GM06990 (cell line): Measurements from ENCODE around the gene GARIN5A.

Source experiments
- DNase-seq: peaks from one replicate; pipeline ENCODE4 v3.0.0-alpha.2; 2011; ENCODE audit not compliant: insufficient read length; ENCODE audit errors: extremely low read depth
- H3K27me3 ChIP-seq: replicated peaks from 2 replicates; pipeline ENCODE4 v1.6.0; 2011; ENCODE audit warnings: low read length; ENCODE audit not compliant: control insufficient read depth, insufficient read depth
- H3K36me3 ChIP-seq: 2 replicates; pipeline ENCODE4 v1.5.1; 2011; ENCODE audit warnings: low read length; ENCODE audit not compliant: control insufficient read depth, insufficient read depth
- H3K4me3 ChIP-seq: replicated peaks from 2 replicates; pipeline ENCODE4 v1.5.1; 2011; ENCODE audit warnings: low read depth, mild to moderate bottlenecking, control low read depth, low read length
- CTCF ChIP-seq: IDR thresholded peaks from 2 replicates; pipeline ENCODE4 v1.5.1; 2011; ENCODE audit warnings: low read length, control low read depth, mild to moderate bottlenecking, inconsistent platforms; ENCODE audit not compliant: insufficient read depth, poor library complexity, severe bottlenecking

GARIN5A gene

GRCh38 chr19:50493171-50493570 is 16.5 kb upstream of the GARIN5A start:
- Histone ChIP-seq H3K27me3 (no peaks in the 10 kb centered on the region), H3K36me3 (no peaks in the 10 kb centered on the region), H3K4me3 (no peak overlapping the region)
- no peak for TF ChIP-seq CTCF
- DNase-seq: no peak

- Histone ChIP-seq H3K27me3 (no peaks in the 10 kb centered on the region), H3K4me3 (no peak overlapping the region), H3K36me3 (no peaks in the 10 kb centered on the region)
- no peak for TF ChIP-seq CTCF
- no peak for DNase-seq
Measured at GRCh38 chr19:50492303-50493052, 15.8 kb upstream of the GARIN5A start.

- Histone ChIP-seq H3K4me3 (no peak overlapping the region), H3K36me3 (no peaks in the 10 kb centered on the region), H3K27me3 (no peaks in the 10 kb centered on the region)
- DNase-seq: no peak
- no peak for TF ChIP-seq CTCF
Measured at GRCh38 chr19:50490991-50491472, 14.4 kb upstream of the GARIN5A start.

- Histone ChIP-seq H3K27me3 (no peaks in the 10 kb centered on the region), H3K36me3 (no peaks in the 10 kb centered on the region; the same call in 1 of the 2 replicates), H3K4me3 (no peak overlapping the region)
- DNase-seq: no peak
- TF ChIP-seq CTCF: no peak
Measured at GRCh38 chr19:50490411-50490811, 13.8 kb upstream of the GARIN5A start.

- no peak for DNase-seq
- H3K27me3 ChIP-seq: no peaks in the 10 kb centered on the region
- H3K4me3 ChIP-seq: no peak overlapping the region
- no peak for TF ChIP-seq CTCF
- peaks cover 4% of the 10 kb centered on the region; the same call in 1 of the 2 replicates for H3K36me3 ChIP-seq
Measured at GRCh38 chr19:50489461-50490011, 12.9 kb upstream of the GARIN5A start.
